Measurements from ENCODE around the gene PIF1. TPM values are rescaled to one million over a fixed set of nuclear protein-coding genes. Genes with fewer than 3 reads are reported as not detected.

The PIF1 gene
- total RNA-seq, 1 donor from 2014 or later, result 2.3 TPM

DNA sequence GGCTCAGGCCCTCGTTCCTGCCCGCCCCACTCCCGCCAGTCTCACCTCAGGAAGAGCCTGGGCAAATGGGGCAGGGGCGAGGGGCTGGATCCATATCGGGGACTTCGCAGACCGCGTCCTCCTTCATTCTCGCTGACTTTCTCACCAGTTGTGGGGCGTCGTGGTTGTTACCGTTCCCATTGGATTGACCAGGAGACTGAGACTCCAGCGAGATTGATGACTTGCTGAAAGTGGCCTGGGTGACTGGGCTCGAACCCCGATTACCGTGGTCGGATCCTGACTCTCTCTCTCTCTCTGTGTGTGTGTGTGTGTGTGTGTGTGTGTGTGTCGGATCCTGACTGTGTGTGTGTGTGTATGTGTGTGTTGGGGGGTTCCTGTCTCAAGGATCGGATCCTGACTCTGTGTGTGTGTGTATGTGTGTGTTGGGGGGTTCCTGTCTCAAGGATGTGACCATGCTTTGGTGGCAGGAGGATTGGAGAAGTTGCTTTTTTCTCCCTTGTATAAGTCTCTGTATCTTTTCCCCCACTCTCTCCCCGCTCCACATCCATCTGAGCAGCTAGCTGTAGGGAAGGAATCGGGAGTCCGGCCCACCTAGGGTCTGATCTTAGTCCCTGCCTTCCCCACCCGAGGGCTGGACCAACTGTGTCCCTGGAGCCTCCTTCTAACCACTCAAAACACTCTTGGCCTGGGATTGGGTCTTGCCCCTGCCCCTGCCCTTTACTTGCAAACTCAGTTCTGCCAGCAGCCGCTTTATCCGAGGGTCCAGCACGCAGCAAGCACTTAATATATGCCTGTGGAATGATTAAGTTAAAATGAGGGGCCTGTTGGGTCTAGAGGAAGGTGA is 16.9 kb upstream of the PIF1 start:
- Histone ChIP-seq H3K36me3 (ENCODE audit: control insufficient read depth, insufficient read depth, low read length) (no peaks in the 10 kb centered on the region), H3K27me3 (ENCODE audit: control insufficient read depth, insufficient read depth, low read length) (no peaks in the 10 kb centered on the region), H3K4me3 (ENCODE audit: low read depth, low read length) (peak overlapping the region; percentile 94)
- DNase-seq (ENCODE audit: low read depth), result no peak
- TF ChIP-seq, protein P1, sequence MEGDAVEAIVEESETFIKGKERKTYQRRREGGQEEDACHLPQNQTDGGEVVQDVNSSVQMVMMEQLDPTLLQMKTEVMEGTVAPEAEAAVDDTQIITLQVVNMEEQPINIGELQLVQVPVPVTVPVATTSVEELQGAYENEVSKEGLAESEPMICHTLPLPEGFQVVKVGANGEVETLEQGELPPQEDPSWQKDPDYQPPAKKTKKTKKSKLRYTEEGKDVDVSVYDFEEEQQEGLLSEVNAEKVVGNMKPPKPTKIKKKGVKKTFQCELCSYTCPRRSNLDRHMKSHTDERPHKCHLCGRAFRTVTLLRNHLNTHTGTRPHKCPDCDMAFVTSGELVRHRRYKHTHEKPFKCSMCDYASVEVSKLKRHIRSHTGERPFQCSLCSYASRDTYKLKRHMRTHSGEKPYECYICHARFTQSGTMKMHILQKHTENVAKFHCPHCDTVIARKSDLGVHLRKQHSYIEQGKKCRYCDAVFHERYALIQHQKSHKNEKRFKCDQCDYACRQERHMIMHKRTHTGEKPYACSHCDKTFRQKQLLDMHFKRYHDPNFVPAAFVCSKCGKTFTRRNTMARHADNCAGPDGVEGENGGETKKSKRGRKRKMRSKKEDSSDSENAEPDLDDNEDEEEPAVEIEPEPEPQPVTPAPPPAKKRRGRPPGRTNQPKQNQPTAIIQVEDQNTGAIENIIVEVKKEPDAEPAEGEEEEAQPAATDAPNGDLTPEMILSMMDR (IDR thresholded peaks at IDR 0.05; ENCODE audit: insufficient read depth, low read length, poor library complexity, severe bottlenecking), result no peak

DNA sequence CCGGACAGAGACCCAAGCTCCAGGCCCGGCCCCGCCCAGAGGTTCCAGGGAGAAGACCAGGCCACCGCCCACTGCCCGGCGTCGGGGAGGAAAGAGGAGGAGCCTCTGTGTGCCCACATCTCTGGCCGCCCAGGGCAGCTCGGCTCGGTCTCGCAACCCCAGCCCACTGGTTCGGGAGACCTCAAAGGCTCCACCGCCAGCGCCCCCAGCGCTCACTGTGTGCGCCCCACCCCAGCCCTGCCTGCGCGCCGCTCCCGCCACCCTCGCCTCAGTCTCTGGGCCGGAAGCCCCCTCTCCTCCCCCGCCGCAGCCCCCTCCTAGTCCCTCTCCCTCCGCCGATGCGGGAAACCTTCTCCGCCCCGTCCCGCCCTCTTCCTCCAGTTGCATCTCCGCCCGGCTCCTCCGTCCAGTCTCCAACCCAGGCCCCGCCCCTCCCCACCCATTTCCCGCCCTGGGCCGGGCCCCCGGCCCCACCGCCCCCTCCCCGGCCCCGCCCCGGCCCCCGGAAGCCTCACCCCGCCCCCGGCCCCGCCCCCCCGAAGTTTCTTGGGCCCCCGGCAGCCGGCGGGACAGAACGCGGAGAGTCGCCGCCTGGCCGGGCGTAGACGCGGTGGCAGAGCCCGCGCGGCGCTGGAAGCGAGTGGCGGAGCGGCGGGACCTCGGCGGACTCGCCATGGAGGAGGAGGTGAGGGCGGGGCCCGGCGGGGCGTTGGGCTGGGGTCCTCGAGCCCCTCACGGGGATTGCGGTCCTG is 16.1 kb upstream of the PIF1 start, which contains the start of gene PLEKHO2:
PLEKHO2 (plus strand) TSS at position 572 of the 752 bp plus-strand sequence; CDS start at position 674, 102 bp downstream.
- TF ChIP-seq, protein P1 (IDR thresholded peaks at IDR 0.05; ENCODE audit: insufficient read depth, low read length, poor library complexity, severe bottlenecking), result peak; percentile 5
- peak within 1 kb of the TSS; percentile 94 for H3K4me3 ChIP-seq (ENCODE audit: low read depth, low read length)
- H3K27me3 ChIP-seq (ENCODE audit: control insufficient read depth, insufficient read depth, low read length), result no peaks in the 10 kb centered on the region
- DNase-seq (ENCODE audit: low read depth), result peak; percentile 63
- H3K36me3 ChIP-seq (ENCODE audit: control insufficient read depth, insufficient read depth, low read length), result no peaks in the 10 kb centered on the region

DNA sequence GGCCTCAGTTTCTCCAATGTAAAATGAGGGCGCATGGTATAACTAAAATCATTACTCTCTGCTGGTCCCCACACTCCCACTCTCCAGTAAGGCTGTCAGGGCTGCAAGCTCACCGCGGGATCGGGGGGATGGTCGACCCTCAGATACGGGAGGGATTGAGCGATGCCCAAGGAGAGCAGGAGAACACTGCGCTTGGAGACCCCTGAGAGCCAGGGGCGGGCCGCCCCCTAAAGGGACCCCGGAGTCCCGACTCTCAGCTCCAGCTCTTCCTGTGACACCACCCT is 15.6 kb upstream of the PIF1 start:
- Histone ChIP-seq H3K36me3 (ENCODE audit: control insufficient read depth, insufficient read depth, low read length) (no peaks in the 10 kb centered on the region), H3K4me3 (ENCODE audit: low read depth, low read length) (peak overlapping the region; percentile 56), H3K27me3 (ENCODE audit: control insufficient read depth, insufficient read depth, low read length) (no peaks in the 10 kb centered on the region)
- TF ChIP-seq, protein P1 (IDR thresholded peaks at IDR 0.05; ENCODE audit: insufficient read depth, low read length, poor library complexity, severe bottlenecking), result no peak
- DNase-seq (ENCODE audit: low read depth), result no peak

DNA sequence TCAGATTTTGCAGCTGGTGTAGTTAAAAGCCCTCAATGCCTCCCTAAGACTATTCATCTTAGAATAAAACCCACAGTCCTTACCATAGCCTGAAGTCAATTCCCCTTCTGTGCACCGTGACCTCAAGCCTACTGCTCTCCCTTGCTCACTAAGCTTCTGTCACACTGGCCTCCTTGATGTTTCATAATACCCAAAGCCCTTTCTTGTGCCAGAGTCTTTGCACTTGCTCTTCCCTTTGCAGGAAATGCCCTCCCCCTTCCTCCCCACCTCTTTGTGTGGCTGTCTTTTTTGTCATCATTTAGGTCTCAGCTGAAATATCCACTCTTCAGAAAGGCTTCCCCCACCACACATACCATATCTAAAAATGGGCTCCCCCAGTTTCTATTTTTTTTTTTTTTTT is 12.1 kb upstream of the PIF1 start:
- no peaks in the 10 kb centered on the region for H3K27me3 ChIP-seq (ENCODE audit: control insufficient read depth, insufficient read depth, low read length)
- no peak overlapping the region for H3K4me3 ChIP-seq (ENCODE audit: low read depth, low read length)
- no peak for DNase-seq (ENCODE audit: low read depth)
- TF ChIP-seq, protein P1 (IDR thresholded peaks at IDR 0.05; ENCODE audit: insufficient read depth, low read length, poor library complexity, severe bottlenecking), result no peak
- no peaks in the 10 kb centered on the region for H3K36me3 ChIP-seq (ENCODE audit: control insufficient read depth, insufficient read depth, low read length)

DNA sequence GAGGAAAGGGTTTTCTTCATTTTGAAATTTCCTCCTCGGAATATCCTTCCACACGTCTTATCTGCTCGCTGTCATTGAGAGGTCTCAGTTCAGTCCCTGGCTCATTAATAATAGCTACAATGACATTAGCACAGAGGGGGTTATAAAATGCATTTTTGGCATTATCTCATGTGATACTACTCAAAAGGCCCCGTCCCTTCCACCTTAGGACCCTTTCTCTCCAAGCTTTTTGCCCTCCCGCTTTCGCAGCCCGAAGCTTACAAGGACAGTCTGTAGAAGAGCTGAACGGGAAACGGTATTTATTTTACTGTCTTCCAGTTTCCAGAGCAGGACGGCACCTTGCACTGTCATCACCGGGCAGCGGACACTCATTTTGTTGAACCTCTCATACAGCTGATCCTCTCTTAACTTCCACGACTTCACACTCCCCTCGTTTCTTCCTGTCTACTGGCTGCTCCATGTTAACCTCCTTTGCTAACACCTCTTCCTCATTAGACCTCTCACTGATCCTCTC is 10.6 kb upstream of the PIF1 start:
- H3K4me3 ChIP-seq (ENCODE audit: low read depth, low read length), result no peak overlapping the region
- TF ChIP-seq, protein P1 (IDR thresholded peaks at IDR 0.05; ENCODE audit: insufficient read depth, low read length, poor library complexity, severe bottlenecking), result no peak
- H3K36me3 ChIP-seq (ENCODE audit: control insufficient read depth, insufficient read depth, low read length), result no peaks in the 10 kb centered on the region
- H3K27me3 ChIP-seq (ENCODE audit: control insufficient read depth, insufficient read depth, low read length), result no peaks in the 10 kb centered on the region
- DNase-seq (ENCODE audit: low read depth), result no peak

Measured in kidney epithelial cell (primary cell).